Neural cell (in vitro differentiated cells): ENCODE measurements around the gene SLC19A1. TPM values are rescaled to one million over a fixed set of nuclear protein-coding genes. Genes with fewer than 3 reads are reported as not detected.

Experiments
- H2AFZ ChIP-seq: fragments of 200-600, 300-800 bp; sonication (generic), shearing (Covaris generic); 2 replicates; pipeline ENCODE4 v1.6.0; 2014; ENCODE audit warnings: low read depth, mild to moderate bottlenecking, antibody characterized with exemption, low read length, moderate library complexity
- H3F3A ChIP-seq: fragments of 200-600 bp; shearing (Covaris generic); 2 replicates; pipeline ENCODE4 v1.6.1; 2016; ENCODE audit warnings: mild to moderate bottlenecking, moderate library complexity, mixed read lengths, antibody characterized with exemption, low read length; ENCODE audit not compliant: insufficient read depth, poor library complexity, severe bottlenecking
- H3K27ac ChIP-seq: fragments of 200-600, 300-800 bp; sonication (generic), shearing (Covaris generic); 2 replicates; pipeline ENCODE4 v1.5.1; 2014; ENCODE audit warnings: mild to moderate bottlenecking, low read length, moderate library complexity
- H3K27me3 ChIP-seq: fragments of 300-800, 200-600 bp; sonication (generic), shearing (Covaris generic); 2 replicates; pipeline ENCODE4 v1.6.0; 2014; ENCODE audit warnings: mild to moderate bottlenecking, low read depth, low read length, moderate library complexity; ENCODE audit not compliant: insufficient read depth
- H3K36me3 ChIP-seq: fragments of 300-800, 200-600 bp; sonication (generic), shearing (Covaris generic); 2 replicates; pipeline ENCODE4 v1.5.1; 2014; ENCODE audit warnings: mild to moderate bottlenecking, antibody characterized with exemption, low read length, moderate library complexity; ENCODE audit not compliant: insufficient read depth
- H3K4me2 ChIP-seq: fragments of 300-800, 200-600 bp; sonication (generic), shearing (Covaris generic); 2 replicates; pipeline ENCODE4 v1.6.0; 2014; ENCODE audit warnings: mild to moderate bottlenecking, low read length
- H3K4me3 ChIP-seq: fragments of 300-800, 200-600 bp; sonication (generic), shearing (Covaris generic); 2 replicates; pipeline ENCODE4 v1.5.1; 2014; ENCODE audit warnings: mild to moderate bottlenecking, low read length, moderate library complexity
- H3K79me2 ChIP-seq: fragments of 200-600 bp; shearing (Covaris generic); replicated peaks from 2 replicates; pipeline ENCODE4 v1.6.0; 2014; ENCODE audit warnings: mild to moderate bottlenecking, low read length, moderate library complexity; ENCODE audit not compliant: insufficient read depth
- H3K9ac ChIP-seq: fragments of 300-800, 200-600 bp; sonication (generic), shearing (Covaris generic); 2 replicates; pipeline ENCODE4 v1.6.1; 2016; ENCODE audit warnings: mild to moderate bottlenecking, low read length, mixed read lengths
- H3K9me2 ChIP-seq: fragments of 200-600 bp; shearing (Covaris generic); 2 replicates; pipeline ENCODE4 v1.6.1; 2016; ENCODE audit warnings: mild to moderate bottlenecking, low read length, mixed read lengths; ENCODE audit not compliant: insufficient read depth
- H3K9me3 ChIP-seq: fragments of 200-600, 300-800 bp; sonication (generic), shearing (Covaris generic); 2 replicates; pipeline ENCODE4 v1.6.1; 2016; ENCODE audit warnings: mild to moderate bottlenecking, mixed run types, low read length, moderate library complexity, mixed read lengths
- H4K20me1 ChIP-seq: fragments of 200-600 bp; shearing (Covaris generic); 2 replicates; pipeline ENCODE4 v1.6.1; 2016; ENCODE audit warnings: mild to moderate bottlenecking, mixed run types; ENCODE audit not compliant: insufficient read depth
- EP300 ChIP-seq: fragments of 450-650 bp; conservative IDR thresholded peaks from 2 replicates; pipeline ENCODE4 v1.6.1; 2014; ENCODE audit warnings: antibody characterized with exemption, mild to moderate bottlenecking, moderate library complexity; ENCODE audit not compliant: poor library complexity, severe bottlenecking
- EZH2 ChIP-seq: fragments of 200-600, 300-800 bp; shearing (Covaris generic), sonication (generic); IDR thresholded peaks from 2 replicates; pipeline ENCODE4 v1.6.1; 2014; ENCODE audit warnings: antibody characterized with exemption, low read length, borderline replicate concordance, mild to moderate bottlenecking; ENCODE audit not compliant: insufficient read depth, poor library complexity, severe bottlenecking
- MXI1 ChIP-seq: fragments of 450-650 bp; conservative IDR thresholded peaks from 2 replicates; pipeline ENCODE4 v1.6.1; 2014; ENCODE audit warnings: antibody characterized with exemption, mild to moderate bottlenecking; ENCODE audit not compliant: poor library complexity, severe bottlenecking
- POLR2AphosphoS5 ChIP-seq: IDR thresholded peaks from 2 replicates; pipeline ENCODE4 v1.6.1; 2012
- RAD21 ChIP-seq: fragments of 450-650 bp; conservative IDR thresholded peaks from 2 replicates; pipeline ENCODE4 v1.6.1; 2014; ENCODE audit warnings: antibody characterized with exemption, mild to moderate bottlenecking, moderate library complexity
- SMC3 ChIP-seq: fragments of 450-650 bp; conservative IDR thresholded peaks from 2 replicates; pipeline ENCODE4 v1.6.1; 2014; ENCODE audit warnings: antibody characterized with exemption, mild to moderate bottlenecking, moderate library complexity; ENCODE audit not compliant: poor library complexity
- TAF1 ChIP-seq: IDR thresholded peaks from 2 replicates; pipeline ENCODE4 v1.6.1; 2012; ENCODE audit warnings: low read depth
- polyA plus RNA-seq: library from polyadenylated mRNA; depleted of rRNA; stranded (reverse); fragments of >200 nt; gene quantifications from 2 replicates; pipeline ENCODE4 v1.2.3, GENCODE V29; 2014
- TF ChIP-seq, protein P1 (sequence below): IDR thresholded peaks from 2 replicates; pipeline ENCODE4 v1.6.1; 2012; ENCODE audit warnings: borderline replicate concordance
- TF ChIP-seq, protein P2 (sequence below): fragments of 450-650 bp; IDR thresholded peaks from 2 replicates; pipeline ENCODE4 v1.5.1; 2014; ENCODE audit warnings: antibody characterized with exemption, mild to moderate bottlenecking, moderate library complexity; ENCODE audit not compliant: poor library complexity, severe bottlenecking

Gene SLC19A1
- polyA plus RNA-seq, 1 donor from 2014 or later: 2.9 TPM

DNA sequence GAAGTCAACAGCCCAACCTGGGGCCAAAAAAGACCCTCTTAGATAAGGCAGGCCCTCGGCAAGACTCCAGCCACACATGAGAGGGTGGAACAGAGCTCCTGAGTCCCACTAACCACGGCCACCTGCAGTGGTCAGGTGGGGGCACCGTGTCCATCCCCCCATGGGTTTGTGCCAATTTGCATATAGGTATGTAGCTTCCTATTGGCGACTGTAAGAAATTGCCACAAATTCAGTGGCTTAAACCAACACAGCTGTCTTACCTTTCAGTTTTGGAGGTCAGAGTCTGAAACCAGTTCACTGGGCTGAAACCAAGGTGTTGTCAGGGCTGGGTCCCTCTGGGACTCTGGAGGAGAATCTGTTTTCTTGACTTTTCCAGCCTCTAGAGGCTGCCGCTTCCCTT is 77.9 kb downstream of the SLC19A1 start:
- no peaks in the 10 kb centered on the region for H3K36me3 ChIP-seq
- no peaks in the 10 kb centered on the region for H3K9me2 ChIP-seq
- peaks cover 8% of the 10 kb centered on the region for H3K9me3 ChIP-seq
- no peak overlapping the region for H3K4me2 ChIP-seq
- TF ChIP-seq POLR2AphosphoS5 (no peak), EZH2 (no peak), TAF1 (no peak), MXI1 (no peak), EP300 (no peak), RAD21 (no peak), SMC3 (no peak)
- TF ChIP-seq, protein P1, sequence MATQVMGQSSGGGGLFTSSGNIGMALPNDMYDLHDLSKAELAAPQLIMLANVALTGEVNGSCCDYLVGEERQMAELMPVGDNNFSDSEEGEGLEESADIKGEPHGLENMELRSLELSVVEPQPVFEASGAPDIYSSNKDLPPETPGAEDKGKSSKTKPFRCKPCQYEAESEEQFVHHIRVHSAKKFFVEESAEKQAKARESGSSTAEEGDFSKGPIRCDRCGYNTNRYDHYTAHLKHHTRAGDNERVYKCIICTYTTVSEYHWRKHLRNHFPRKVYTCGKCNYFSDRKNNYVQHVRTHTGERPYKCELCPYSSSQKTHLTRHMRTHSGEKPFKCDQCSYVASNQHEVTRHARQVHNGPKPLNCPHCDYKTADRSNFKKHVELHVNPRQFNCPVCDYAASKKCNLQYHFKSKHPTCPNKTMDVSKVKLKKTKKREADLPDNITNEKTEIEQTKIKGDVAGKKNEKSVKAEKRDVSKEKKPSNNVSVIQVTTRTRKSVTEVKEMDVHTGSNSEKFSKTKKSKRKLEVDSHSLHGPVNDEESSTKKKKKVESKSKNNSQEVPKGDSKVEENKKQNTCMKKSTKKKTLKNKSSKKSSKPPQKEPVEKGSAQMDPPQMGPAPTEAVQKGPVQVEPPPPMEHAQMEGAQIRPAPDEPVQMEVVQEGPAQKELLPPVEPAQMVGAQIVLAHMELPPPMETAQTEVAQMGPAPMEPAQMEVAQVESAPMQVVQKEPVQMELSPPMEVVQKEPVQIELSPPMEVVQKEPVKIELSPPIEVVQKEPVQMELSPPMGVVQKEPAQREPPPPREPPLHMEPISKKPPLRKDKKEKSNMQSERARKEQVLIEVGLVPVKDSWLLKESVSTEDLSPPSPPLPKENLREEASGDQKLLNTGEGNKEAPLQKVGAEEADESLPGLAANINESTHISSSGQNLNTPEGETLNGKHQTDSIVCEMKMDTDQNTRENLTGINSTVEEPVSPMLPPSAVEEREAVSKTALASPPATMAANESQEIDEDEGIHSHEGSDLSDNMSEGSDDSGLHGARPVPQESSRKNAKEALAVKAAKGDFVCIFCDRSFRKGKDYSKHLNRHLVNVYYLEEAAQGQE: no peak
- TF ChIP-seq, protein P2, sequence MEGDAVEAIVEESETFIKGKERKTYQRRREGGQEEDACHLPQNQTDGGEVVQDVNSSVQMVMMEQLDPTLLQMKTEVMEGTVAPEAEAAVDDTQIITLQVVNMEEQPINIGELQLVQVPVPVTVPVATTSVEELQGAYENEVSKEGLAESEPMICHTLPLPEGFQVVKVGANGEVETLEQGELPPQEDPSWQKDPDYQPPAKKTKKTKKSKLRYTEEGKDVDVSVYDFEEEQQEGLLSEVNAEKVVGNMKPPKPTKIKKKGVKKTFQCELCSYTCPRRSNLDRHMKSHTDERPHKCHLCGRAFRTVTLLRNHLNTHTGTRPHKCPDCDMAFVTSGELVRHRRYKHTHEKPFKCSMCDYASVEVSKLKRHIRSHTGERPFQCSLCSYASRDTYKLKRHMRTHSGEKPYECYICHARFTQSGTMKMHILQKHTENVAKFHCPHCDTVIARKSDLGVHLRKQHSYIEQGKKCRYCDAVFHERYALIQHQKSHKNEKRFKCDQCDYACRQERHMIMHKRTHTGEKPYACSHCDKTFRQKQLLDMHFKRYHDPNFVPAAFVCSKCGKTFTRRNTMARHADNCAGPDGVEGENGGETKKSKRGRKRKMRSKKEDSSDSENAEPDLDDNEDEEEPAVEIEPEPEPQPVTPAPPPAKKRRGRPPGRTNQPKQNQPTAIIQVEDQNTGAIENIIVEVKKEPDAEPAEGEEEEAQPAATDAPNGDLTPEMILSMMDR: no peak
- no peak overlapping the region for H2AFZ ChIP-seq
- H3F3A ChIP-seq: no peaks in the 10 kb centered on the region
- no peaks in the 10 kb centered on the region for H3K27me3 ChIP-seq
- no peak overlapping the region for H3K4me3 ChIP-seq
- no peak overlapping the region for H3K9ac ChIP-seq
- no peaks in the 10 kb centered on the region for H3K79me2 ChIP-seq
- H3K27ac ChIP-seq: no peak overlapping the region
- H4K20me1 ChIP-seq: no peaks in the 10 kb centered on the region

DNA sequence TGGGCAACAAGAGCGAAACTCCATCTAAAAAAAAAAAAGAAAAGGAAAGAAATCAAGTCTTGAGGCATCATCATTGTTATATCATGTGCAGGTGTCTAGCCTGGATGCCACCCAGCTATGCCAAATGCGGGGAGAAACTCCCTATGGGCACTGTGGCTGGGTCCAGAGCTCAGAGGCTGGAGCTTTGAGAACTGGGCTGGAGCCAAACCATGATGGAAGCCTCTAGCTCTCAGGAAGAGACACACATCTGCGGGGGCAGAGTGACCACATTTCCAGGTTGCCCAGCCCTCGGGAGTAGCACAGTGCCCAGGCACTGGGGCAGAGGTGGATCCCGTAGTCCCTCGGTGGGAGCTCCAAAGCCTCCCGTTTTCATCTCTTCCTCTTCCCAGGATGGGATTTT is 78.4 kb downstream of the SLC19A1 start:
- Histone ChIP-seq H4K20me1 (no peaks in the 10 kb centered on the region), H3K4me3 (no peak overlapping the region), H3K79me2 (no peaks in the 10 kb centered on the region), H3K9ac (no peak overlapping the region), H3K4me2 (no peak overlapping the region), H3K27me3 (no peaks in the 10 kb centered on the region), H2AFZ (no peak overlapping the region), H3K36me3 (no peaks in the 10 kb centered on the region), H3K27ac (no peak overlapping the region), H3F3A (no peaks in the 10 kb centered on the region), H3K9me2 (no peaks in the 10 kb centered on the region), H3K9me3 (peaks cover 8% of the 10 kb centered on the region)
- TF ChIP-seq RAD21: no peak
- no peak for TF ChIP-seq MXI1

DNA sequence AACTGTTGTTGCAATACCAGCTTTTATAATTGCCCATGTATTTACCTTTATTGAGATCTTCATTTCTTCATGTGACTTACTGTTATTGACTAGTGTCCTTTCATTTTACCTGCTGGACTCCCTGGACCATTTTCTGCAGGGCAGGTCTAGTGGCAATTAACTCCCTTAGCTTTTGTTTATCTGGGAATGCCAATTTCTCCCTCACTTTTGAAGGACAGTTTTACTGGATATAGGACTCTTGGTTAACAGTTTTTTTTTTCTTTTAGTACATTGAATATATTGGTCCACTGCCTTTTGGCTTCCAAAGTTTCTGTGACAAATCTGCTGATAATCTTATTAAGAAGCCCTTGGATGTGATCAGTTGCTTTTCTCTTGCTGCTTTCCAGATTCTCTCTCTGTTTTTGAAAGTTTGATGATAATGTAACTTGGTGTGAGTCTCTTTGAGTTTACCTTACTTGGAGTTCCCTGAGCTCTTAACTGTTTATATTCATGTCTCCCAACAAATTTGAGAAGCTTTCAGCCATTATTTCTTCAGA is 80.4 kb downstream of the SLC19A1 start:
- no peak overlapping the region for H3K4me3 ChIP-seq
- no peaks in the 10 kb centered on the region for H4K20me1 ChIP-seq
- no peak overlapping the region for H3K4me2 ChIP-seq
- no peak overlapping the region for H3K27ac ChIP-seq
- H3K9me2 ChIP-seq: no peaks in the 10 kb centered on the region
- TF ChIP-seq, protein P2: no peak
- TF ChIP-seq EP300 (no peak), RAD21 (no peak), SMC3 (no peak), MXI1 (no peak), EZH2 (no peak), TAF1 (no peak), POLR2AphosphoS5 (no peak)
- TF ChIP-seq, protein P1: no peak
- H3F3A ChIP-seq: no peaks in the 10 kb centered on the region
- no peaks in the 10 kb centered on the region for H3K36me3 ChIP-seq
- no peaks in the 10 kb centered on the region for H3K27me3 ChIP-seq
- no peak overlapping the region for H2AFZ ChIP-seq
- no peak overlapping the region for H3K9ac ChIP-seq
- H3K79me2 ChIP-seq: no peaks in the 10 kb centered on the region
- H3K9me3 ChIP-seq: peaks cover 8% of the 10 kb centered on the region
